Measurements from ENCODE around the gene CEP104. TPM values are rescaled to one million over a fixed set of nuclear protein-coding genes. Genes with fewer than 3 reads are reported as not detected.
A peak's percentile ranks its signal among the peaks of the same experiment; 100 is the strongest.

CEP104 gene
- 18.3 and 18.4 TPM in 2 replicates for total RNA-seq

DNA sequence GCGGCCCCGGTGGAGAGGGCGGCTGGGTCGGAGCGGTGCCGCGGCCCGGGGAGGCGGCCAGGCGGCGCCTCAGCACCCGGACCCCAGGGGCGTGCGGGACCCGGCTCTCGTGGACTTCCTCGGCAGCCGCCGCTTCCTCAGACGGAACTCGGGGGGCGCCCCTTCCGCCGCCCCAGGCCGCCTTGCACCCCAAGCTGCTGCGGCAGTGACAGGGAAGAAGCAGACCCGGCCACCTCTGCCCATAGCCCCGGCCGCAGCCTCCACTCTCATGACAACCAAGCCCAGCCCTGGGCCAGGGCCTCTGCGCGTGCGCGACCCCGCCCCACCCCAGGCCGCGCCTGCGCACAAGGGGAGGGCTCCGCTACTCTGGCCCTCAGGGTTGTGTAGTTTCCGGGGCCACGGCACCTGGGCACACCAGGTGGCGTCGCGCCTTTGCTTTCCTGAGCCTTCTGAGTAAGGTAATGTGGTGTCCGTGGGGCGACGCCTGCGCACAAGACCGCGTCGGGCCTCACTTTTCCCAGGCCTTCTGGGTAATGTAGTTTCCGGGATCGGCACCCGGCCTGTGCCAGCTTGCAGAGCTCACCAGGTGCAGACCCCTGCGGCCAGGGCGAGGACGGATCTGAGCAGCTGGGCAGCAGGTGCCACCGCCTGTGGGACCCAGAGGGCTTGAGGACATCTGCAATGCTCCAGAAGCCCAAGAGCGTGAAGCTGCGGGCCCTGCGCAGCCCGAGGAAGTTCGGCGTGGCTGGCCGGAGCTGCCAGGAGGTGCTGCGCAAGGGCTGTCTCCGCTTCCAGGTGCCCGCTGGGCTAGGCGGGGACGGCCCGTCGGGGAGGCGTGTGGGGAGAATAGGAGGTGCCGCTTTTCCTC is at the start of gene CEP104, which contains the start of gene DFFB:
Gene CEP104 (minus strand): TSS at position 289 of the 868 bp plus-strand sequence. CDS start 4,804 bp downstream, outside the sequence.
Gene DFFB (plus strand): TSS at position 554 of the 868 bp plus-strand sequence. CDS start 128 bp downstream, at position 682.
- H3K4me3 ChIP-seq (ENCODE audit: low read depth, low read length): peak within 1 kb of the TSS; percentile 98
- DNase-seq (ENCODE audit: low read depth): peak; percentile 74
- TF ChIP-seq, protein P1, sequence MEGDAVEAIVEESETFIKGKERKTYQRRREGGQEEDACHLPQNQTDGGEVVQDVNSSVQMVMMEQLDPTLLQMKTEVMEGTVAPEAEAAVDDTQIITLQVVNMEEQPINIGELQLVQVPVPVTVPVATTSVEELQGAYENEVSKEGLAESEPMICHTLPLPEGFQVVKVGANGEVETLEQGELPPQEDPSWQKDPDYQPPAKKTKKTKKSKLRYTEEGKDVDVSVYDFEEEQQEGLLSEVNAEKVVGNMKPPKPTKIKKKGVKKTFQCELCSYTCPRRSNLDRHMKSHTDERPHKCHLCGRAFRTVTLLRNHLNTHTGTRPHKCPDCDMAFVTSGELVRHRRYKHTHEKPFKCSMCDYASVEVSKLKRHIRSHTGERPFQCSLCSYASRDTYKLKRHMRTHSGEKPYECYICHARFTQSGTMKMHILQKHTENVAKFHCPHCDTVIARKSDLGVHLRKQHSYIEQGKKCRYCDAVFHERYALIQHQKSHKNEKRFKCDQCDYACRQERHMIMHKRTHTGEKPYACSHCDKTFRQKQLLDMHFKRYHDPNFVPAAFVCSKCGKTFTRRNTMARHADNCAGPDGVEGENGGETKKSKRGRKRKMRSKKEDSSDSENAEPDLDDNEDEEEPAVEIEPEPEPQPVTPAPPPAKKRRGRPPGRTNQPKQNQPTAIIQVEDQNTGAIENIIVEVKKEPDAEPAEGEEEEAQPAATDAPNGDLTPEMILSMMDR (conservative IDR thresholded peaks at IDR 0.05; ENCODE audit: low read depth, low read length): peak; percentile 51

GRCh38 chr1:3906672-3907020 is 49.6 kb upstream of the CEP104 start:
- DNase-seq (ENCODE audit: low read depth): no peak
- TF ChIP-seq, protein P1 (conservative IDR thresholded peaks at IDR 0.05; ENCODE audit: low read depth, low read length): no peak
- no peak overlapping the region for H3K4me3 ChIP-seq (ENCODE audit: low read depth, low read length)

GRCh38 chr1:3905953-3906671 is 49.1 kb upstream of the CEP104 start:
- DNase-seq (ENCODE audit: low read depth): no peak
- TF ChIP-seq, protein P1 (conservative IDR thresholded peaks at IDR 0.05; ENCODE audit: low read depth, low read length): no peak
- no peak overlapping the region for H3K4me3 ChIP-seq (ENCODE audit: low read depth, low read length)

GRCh38 chr1:3905266-3905952 is 48.4 kb upstream of the CEP104 start:
- no peak overlapping the region for H3K4me3 ChIP-seq (ENCODE audit: low read depth, low read length)
- no peak for DNase-seq (ENCODE audit: low read depth)
- TF ChIP-seq, protein P1 (conservative IDR thresholded peaks at IDR 0.05; ENCODE audit: low read depth, low read length): no peak

GRCh38 chr1:3904843-3905185 is 47.8 kb upstream of the CEP104 start:
- no peak overlapping the region for H3K4me3 ChIP-seq (ENCODE audit: low read depth, low read length)
- DNase-seq (ENCODE audit: low read depth): no peak
- TF ChIP-seq, protein P1 (conservative IDR thresholded peaks at IDR 0.05; ENCODE audit: low read depth, low read length): no peak

- no peak for DNase-seq (ENCODE audit: low read depth)
- TF ChIP-seq, protein P1 (conservative IDR thresholded peaks at IDR 0.05; ENCODE audit: low read depth, low read length): no peak
- no peak overlapping the region for H3K4me3 ChIP-seq (ENCODE audit: low read depth, low read length)
Observed at GRCh38 chr1:3904006-3904842, 47.2 kb upstream of the CEP104 start.

All from epithelial cell of proximal tubule (primary cell).